Fibroblast of lung (primary cell): ENCODE data around the gene MYO10.

Experiments
- EZH2 ChIP-seq: IDR thresholded peaks from 2 replicates; pipeline ENCODE4 v1.5.1; 2012; ENCODE audit warnings: low read length, control low read depth, mild to moderate bottlenecking; ENCODE audit errors: missing control alignments
- TF ChIP-seq, protein P1 (sequence below), 2 donors: IDR thresholded peaks in 1 of 2; conservative IDR thresholded peaks in 1 of 2; 1 replicate in 1 of 2; 2 replicates in 1 of 2; pipeline ENCODE4 v1.5.1; 2011 to 2012; ENCODE audit warnings: low read length in 2 of 2, control low read depth in 1 of 2, inconsistent platforms in 1 of 2, low read depth in 1 of 2, mild to moderate bottlenecking in 1 of 2

DNA sequence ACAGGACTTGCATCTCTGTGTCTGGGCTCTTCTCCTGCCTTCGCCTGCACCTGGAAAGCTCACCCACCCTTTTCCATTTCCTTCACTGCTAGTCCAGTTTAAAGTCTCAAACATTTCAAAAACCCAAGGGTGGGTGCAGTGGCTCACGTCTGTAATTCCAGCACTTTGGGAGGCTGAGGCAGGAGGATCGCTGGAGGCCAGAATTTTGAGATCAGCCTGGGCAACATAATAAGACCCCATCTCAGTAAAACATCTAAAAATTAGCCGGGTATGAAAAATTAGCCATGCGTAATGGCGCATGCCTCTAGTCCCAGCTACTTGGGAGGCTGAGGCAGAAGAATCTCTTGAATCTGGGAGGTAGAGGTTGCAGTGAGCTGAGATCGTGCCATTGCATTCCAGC, 179.4 kb downstream of the MYO10 start:
- TF ChIP-seq, protein P1, sequence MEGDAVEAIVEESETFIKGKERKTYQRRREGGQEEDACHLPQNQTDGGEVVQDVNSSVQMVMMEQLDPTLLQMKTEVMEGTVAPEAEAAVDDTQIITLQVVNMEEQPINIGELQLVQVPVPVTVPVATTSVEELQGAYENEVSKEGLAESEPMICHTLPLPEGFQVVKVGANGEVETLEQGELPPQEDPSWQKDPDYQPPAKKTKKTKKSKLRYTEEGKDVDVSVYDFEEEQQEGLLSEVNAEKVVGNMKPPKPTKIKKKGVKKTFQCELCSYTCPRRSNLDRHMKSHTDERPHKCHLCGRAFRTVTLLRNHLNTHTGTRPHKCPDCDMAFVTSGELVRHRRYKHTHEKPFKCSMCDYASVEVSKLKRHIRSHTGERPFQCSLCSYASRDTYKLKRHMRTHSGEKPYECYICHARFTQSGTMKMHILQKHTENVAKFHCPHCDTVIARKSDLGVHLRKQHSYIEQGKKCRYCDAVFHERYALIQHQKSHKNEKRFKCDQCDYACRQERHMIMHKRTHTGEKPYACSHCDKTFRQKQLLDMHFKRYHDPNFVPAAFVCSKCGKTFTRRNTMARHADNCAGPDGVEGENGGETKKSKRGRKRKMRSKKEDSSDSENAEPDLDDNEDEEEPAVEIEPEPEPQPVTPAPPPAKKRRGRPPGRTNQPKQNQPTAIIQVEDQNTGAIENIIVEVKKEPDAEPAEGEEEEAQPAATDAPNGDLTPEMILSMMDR (conservative IDR thresholded peaks at IDR 0.05 in 1 of 2, IDR thresholded peaks at IDR 0.05 in 1 of 2; ENCODE audit: low read depth in 1 of 2, low read length in 2 of 2) = no peak
- no peak for TF ChIP-seq EZH2
